ENCODE data around the gene USP34. TPM values are rescaled to one million over a fixed set of nuclear protein-coding genes. Genes with fewer than 3 reads are reported as not detected.

Gene USP34
- total RNA-seq, 1 experiment from 2014 or later, result 76.3 TPM

GRCh38 chr2:61218076-61218816 is 252.6 kb downstream of the USP34 start:
- ChIA-PET CTCF (no interaction called here), POLR2A (no interaction called here), RAD21 (ENCODE audit: low non-redundant PET in 1 of 2, low total read pairs in 2 of 2, uncharacterized antibody in 2 of 2, unreplicated experiment in 2 of 2) (no interaction called here)
- H3K79me2 ChIP-seq (ENCODE audit: insufficient read depth, low read length), result no peaks in the 10 kb centered on the region
- BruUV-seq (replicated peaks), result no TSS peak
- H3K27me3 ChIP-seq (ENCODE audit: insufficient read depth, low read length), result no peaks in the 10 kb centered on the region
- peaks cover 12 to 25% of the 10 kb centered on the region in 2 experiments; a peak in 3 of 4 replicates for H3K36me3 ChIP-seq (ENCODE audit: control insufficient read depth in 1 of 2, insufficient read depth in 2 of 2, low read length in 2 of 2)
- ATAC-seq (no peak), DNase-seq (ENCODE audit: low read depth, low spot score) (no peak)
- no peak overlapping the region for H3K27ac ChIP-seq (ENCODE audit: low read depth, low read length)
- no peak overlapping the region for H3K9ac ChIP-seq (ENCODE audit: low read length)
- intact Hi-C loops (cut with micrococcal nuclease), result no loop called here
- H3K4me1 ChIP-seq (ENCODE audit: control insufficient read depth in 1 of 2, insufficient read depth in 2 of 2, low read length in 2 of 2), result peaks cover 0 to 3% of the 10 kb centered on the region in 2 experiments; a peak in 1 of 4 replicates
- H3K4me3 ChIP-seq (replicated peaks in 1 of 2; ENCODE audit: low read depth in 1 of 2, low read length in 2 of 2), result no peak overlapping the region
- H2AFZ ChIP-seq (ENCODE audit: low read depth, low read length, poor library complexity, severe bottlenecking), result no peak overlapping the region
- H4K20me1 ChIP-seq (ENCODE audit: insufficient read depth), result no peaks in the 10 kb centered on the region
- H3K4me2 ChIP-seq (ENCODE audit: low read length), result no peak overlapping the region
- TF ChIP-seq ELF1 (IDR thresholded peaks at IDR 0.05; ENCODE audit: borderline replicate concordance, low read depth), result no peak
- TF ChIP-seq TCF7L2 (IDR thresholded peaks at IDR 0.05; ENCODE audit: borderline replicate concordance, extremely low read depth, insufficient read depth, insufficient read length), result no peak
- no peak for TF ChIP-seq REST (IDR thresholded peaks at IDR 0.05; ENCODE audit: low read depth)
- TF ChIP-seq CBX3 (IDR thresholded peaks at IDR 0.05; ENCODE audit: low read depth), result no peak
- no peaks in the 10 kb centered on the region for H3K9me3 ChIP-seq (ENCODE audit: control insufficient read depth in 1 of 2, insufficient read depth in 1 of 2, low read depth in 1 of 2, low read length in 2 of 2)
- no peaks in the 10 kb centered on the region for H3K9me2 ChIP-seq (ENCODE audit: insufficient read depth)

GRCh38 chr2:61214171-61214570 is 256.7 kb downstream of the USP34 start:
- H2AFZ ChIP-seq (ENCODE audit: low read depth, low read length, poor library complexity, severe bottlenecking), result no peak overlapping the region
- intact Hi-C loops (cut with micrococcal nuclease), result loop anchor here (2.0 kb wide), 1 partner anchor 15 kb away; no protein-coding TSS in a partner anchor
- RAD21 ChIA-PET (ENCODE audit: low non-redundant PET in 1 of 2, low total read pairs in 2 of 2, uncharacterized antibody in 2 of 2, unreplicated experiment in 2 of 2), result no interaction called here
- H3K9ac ChIP-seq (ENCODE audit: low read length), result no peak overlapping the region
- no peaks in the 10 kb centered on the region for H3K79me2 ChIP-seq (ENCODE audit: insufficient read depth, low read length)
- no peak overlapping the region for H3K4me2 ChIP-seq (ENCODE audit: low read length)
- no peaks in the 10 kb centered on the region for H3K27me3 ChIP-seq (ENCODE audit: insufficient read depth, low read length)
- no peaks in the 10 kb centered on the region for H4K20me1 ChIP-seq (ENCODE audit: insufficient read depth)
- DNase-seq (ENCODE audit: low read depth, low spot score) (no peak), ATAC-seq (no peak)
- H3K27ac ChIP-seq (ENCODE audit: low read depth, low read length), result no peak overlapping the region
- H3K4me3 ChIP-seq (replicated peaks in 1 of 2; ENCODE audit: low read depth in 1 of 2, low read length in 2 of 2), result no peak overlapping the region
- TF ChIP-seq SRF (IDR thresholded peaks at IDR 0.05; ENCODE audit: low read depth) (no peak), POLR2A (IDR thresholded peaks at IDR 0.05; ENCODE audit: borderline replicate concordance, extremely low read depth, insufficient read depth, insufficient read length) (no peak), SIN3A (IDR thresholded peaks at IDR 0.05; ENCODE audit: low read depth) (no peak), ELF1 (IDR thresholded peaks at IDR 0.05; ENCODE audit: borderline replicate concordance, low read depth) (no peak), SP1 (IDR thresholded peaks at IDR 0.05; ENCODE audit: low read depth) (no peak), CTCF (IDR thresholded peaks at IDR 0.05 in 2 of 3, conservative IDR thresholded peaks at IDR 0.05 in 1 of 3; ENCODE audit: borderline replicate concordance in 1 of 3, insufficient read depth in 1 of 3, low read depth in 2 of 3, low read length in 2 of 3) (no peak), FOSL1 (IDR thresholded peaks at IDR 0.05; ENCODE audit: low read depth) (no peak), RAD21 (IDR thresholded peaks at IDR 0.05; ENCODE audit: low read depth) (no peak), CEBPB (IDR thresholded peaks at IDR 0.05; ENCODE audit: low read depth) (no peak), ATF3 (IDR thresholded peaks at IDR 0.05) (no peak), MAX (IDR thresholded peaks at IDR 0.05) (no peak), TCF7L2 (IDR thresholded peaks at IDR 0.05; ENCODE audit: borderline replicate concordance, extremely low read depth, insufficient read depth, insufficient read length) (no peak)
- H3K36me3 ChIP-seq (ENCODE audit: control insufficient read depth in 1 of 2, insufficient read depth in 2 of 2, low read length in 2 of 2), result peaks cover 5 to 16% of the 10 kb centered on the region in 2 experiments; a peak in 2 of 4 replicates
- CTCF ChIA-PET, result no interaction called here
- POLR2A ChIA-PET, result no interaction called here
- H3K9me3 ChIP-seq (ENCODE audit: control insufficient read depth in 1 of 2, insufficient read depth in 1 of 2, low read depth in 1 of 2, low read length in 2 of 2), result no peaks in the 10 kb centered on the region
- BruUV-seq (replicated peaks), result no TSS peak
- no peaks in the 10 kb centered on the region for H3K9me2 ChIP-seq (ENCODE audit: insufficient read depth)
- H3K4me1 ChIP-seq (ENCODE audit: control insufficient read depth in 1 of 2, insufficient read depth in 2 of 2, low read length in 2 of 2), result peaks cover 0 to 3% of the 10 kb centered on the region in 2 experiments; a peak in 1 of 4 replicates

Measured in HCT116 (cell line).